Mucosa of stomach (tissue), 1 donor: ENCODE results near the gene PAF1.

Experiments used
- H3K27me3 ChIP-seq: one replicate; pipeline ENCODE4 v1.7.0; 2013; ENCODE audit warnings: mild to moderate bottlenecking, low read length; ENCODE audit not compliant: control insufficient read depth, insufficient read depth
- H3K36me3 ChIP-seq: one replicate; pipeline ENCODE4 v1.7.0; 2013; ENCODE audit warnings: low read length; ENCODE audit not compliant: control insufficient read depth, insufficient read depth
- H3K4me1 ChIP-seq: one replicate; pipeline ENCODE4 v1.7.0; 2013; ENCODE audit warnings: mild to moderate bottlenecking, low read length; ENCODE audit not compliant: control insufficient read depth, insufficient read depth
- H3K4me3 ChIP-seq: one replicate; pipeline ENCODE4 v1.7.0; 2013; ENCODE audit warnings: low read length
- H3K9ac ChIP-seq: one replicate; pipeline ENCODE4 v1.7.0; 2013; ENCODE audit warnings: mild to moderate bottlenecking, low read length, moderate library complexity
- H3K9me3 ChIP-seq: one replicate; pipeline ENCODE4 v1.7.0; 2013; ENCODE audit warnings: mild to moderate bottlenecking, low read length, moderate library complexity; ENCODE audit not compliant: control insufficient read depth
- donor health status: Pancreatic carcinoma.

The PAF1 gene

DNA sequence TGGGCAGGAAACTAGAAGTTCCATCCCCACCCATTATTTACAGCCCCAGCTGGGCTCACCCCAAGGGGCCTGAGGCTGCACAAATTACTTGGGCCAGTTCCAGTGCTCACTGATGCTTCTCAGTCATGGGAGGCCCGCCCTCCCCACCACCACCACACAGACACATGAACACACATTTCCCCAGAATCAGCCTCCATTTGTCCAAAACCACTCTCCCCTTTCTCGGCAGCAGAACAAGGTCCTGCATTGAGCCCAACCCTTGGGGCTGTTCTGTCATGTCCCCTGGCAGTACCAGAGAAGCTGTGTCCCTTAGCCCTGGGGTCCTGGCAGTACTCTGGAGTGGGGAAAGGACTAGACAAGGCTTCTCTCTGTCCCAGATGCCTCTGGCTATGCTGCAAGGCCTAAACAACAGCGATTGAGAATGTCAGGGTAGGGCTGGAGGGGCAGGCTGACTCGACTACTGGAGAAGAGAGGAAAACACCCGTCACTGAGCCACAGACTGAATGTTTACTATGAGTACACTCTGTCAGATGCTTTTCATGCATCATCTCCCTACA is 26.9 kb downstream of the PAF1 start:
- Histone ChIP-seq H3K4me1 (peaks cover 15% of the 10 kb centered on the region), H3K9ac (no peak overlapping the region), H3K27me3 (no peaks in the 10 kb centered on the region)

DNA sequence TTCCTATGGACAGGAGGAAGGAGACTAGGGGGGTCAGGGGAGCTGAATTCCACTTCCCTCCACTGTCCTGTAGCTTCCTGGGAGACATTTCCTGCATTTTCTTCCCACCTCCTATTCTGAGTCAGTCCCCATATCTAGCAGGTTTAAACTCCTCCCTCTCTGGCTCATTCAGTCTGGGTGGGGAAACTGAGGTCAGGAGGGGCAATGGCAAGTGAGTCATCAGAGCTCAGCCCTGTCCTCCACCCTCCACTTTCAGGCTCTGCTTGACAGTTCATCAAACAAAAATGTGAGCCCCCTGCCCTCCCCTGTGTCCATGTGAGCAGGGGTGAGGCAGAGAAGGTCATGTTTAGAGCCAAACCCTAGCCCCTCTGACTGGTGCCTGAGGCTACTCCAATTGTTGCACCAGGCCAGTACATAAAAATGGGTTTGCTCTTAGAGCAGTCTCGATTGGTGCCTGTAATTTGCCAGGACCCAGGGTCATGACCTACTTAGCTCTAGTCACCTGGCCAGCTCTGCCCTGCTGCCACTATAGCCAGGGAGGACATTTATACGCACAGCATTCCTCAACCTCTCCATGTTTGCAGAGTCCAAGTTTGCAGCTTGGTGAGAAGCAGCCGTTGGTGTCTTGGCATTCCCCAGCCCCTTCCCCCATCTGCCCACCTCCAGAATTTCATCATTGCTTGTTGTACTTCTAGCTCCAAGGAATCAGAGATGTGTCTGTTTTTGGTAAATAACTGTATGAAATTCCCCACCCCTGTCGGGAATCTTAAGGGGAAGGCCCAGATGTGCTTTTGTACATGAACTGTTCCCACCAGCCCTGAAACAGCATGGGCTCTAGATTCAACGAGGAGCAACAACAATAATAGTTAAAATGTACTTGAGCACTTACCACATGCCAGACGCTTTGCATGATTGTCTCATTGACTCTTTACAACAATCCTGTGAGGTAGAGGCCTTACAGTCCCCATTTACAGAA is 27.9 kb downstream of the PAF1 start:
- no peaks in the 10 kb centered on the region for H3K9me3 ChIP-seq
- no peak overlapping the region for H3K4me3 ChIP-seq
- H3K4me1 ChIP-seq: peaks cover 15% of the 10 kb centered on the region
- no peaks in the 10 kb centered on the region for H3K36me3 ChIP-seq
- no peak overlapping the region for H3K9ac ChIP-seq
- H3K27me3 ChIP-seq: no peaks in the 10 kb centered on the region

More for the DNA sequence above, 26.9 kb downstream of the PAF1 start:
- no peaks in the 10 kb centered on the region for H3K9me3 ChIP-seq
- H3K36me3 ChIP-seq: no peaks in the 10 kb centered on the region
- no peak overlapping the region for H3K4me3 ChIP-seq

DNA sequence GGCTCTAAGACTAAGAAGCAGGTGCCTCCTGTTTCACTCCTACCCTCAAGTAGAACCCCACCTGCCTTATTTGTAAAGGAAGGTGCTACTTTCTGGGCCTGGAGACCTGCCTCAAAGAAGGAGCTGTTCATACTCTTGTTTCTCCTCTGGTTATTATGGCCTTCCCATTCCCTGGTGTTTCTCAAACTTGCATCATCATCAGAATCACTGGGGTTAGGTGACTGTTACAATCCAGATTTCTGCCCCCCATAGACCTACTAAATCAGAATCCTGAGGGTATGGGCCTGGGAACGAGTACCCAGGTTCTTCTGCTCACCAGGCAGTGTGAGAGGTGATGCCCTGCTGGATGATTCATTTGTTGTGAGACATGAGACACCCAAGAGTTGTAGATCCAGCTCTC is 30.3 kb downstream of the PAF1 start:
- H3K4me1 ChIP-seq: peaks cover 15% of the 10 kb centered on the region
- H3K9ac ChIP-seq: no peak overlapping the region
- no peaks in the 10 kb centered on the region for H3K27me3 ChIP-seq
- no peaks in the 10 kb centered on the region for H3K9me3 ChIP-seq
- H3K4me3 ChIP-seq: no peak overlapping the region
- H3K36me3 ChIP-seq: peaks cover 21% of the 10 kb centered on the region

DNA sequence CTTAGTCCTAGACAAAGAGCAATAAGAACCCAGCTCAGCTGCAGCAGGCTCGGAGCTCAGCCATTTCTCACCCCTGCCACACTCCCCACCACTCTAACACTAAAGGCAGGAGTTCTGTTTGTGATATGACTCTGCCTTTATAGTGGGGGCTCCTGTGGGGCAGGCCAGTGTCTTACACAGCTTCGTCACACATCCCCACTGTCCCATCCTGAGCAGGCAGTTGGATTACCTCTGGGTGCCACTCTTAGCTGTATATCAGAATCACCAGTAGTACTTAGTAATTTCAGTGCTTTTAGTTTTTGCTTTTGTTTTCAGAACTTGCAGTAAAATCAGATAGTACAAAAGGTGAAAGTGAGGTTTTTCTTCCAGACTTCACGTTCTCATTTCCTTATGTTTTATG is 31.9 kb downstream of the PAF1 start:
- H3K27me3 ChIP-seq: no peaks in the 10 kb centered on the region
- peaks cover 25% of the 10 kb centered on the region for H3K36me3 ChIP-seq
- H3K4me3 ChIP-seq: no peak overlapping the region
- no peaks in the 10 kb centered on the region for H3K9me3 ChIP-seq
- H3K4me1 ChIP-seq: peaks cover 15% of the 10 kb centered on the region
- H3K9ac ChIP-seq: no peak overlapping the region

DNA sequence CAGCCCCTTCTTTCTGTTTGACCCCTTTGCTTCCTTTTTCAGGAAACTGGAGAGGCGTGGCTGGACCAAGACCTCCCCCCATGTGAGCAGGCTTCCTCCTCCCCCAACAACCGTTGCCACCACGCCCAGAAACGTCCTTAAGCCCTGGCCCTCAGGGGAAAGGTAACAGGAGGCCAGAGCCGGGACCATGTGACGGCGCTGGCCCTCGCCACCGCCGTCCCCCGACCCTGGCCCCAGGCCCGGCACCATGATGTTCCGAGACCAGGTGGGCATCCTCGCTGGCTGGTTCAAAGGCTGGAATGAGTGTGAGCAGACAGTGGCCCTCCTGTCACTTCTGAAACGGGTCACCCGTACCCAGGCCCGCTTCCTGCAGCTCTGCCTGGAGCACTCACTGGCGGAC is 34.3 kb downstream of the PAF1 start:
- H3K9ac ChIP-seq: no peak overlapping the region
- no peaks in the 10 kb centered on the region for H3K4me1 ChIP-seq
- H3K9me3 ChIP-seq: no peaks in the 10 kb centered on the region
- H3K4me3 ChIP-seq: no peak overlapping the region
- peaks cover 25% of the 10 kb centered on the region for H3K36me3 ChIP-seq
- no peaks in the 10 kb centered on the region for H3K27me3 ChIP-seq

DNA sequence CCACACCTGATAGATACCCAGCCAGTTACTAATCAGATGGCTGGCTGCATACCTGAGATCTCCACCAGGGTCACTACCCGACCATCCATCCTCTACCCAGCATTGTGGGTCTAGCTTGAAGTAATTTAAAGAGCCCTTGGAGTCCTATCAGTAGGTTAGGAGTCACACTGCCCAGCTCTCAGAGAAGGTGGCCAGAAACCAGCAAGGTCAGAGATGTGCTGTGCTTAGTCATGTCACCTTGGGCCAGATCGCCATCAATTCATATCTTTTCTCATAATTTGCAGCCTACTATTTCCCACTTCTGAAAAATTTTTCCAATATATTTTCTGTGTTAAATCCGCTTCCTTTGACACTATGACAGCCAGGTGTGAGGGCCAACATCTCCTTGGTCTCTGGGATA is 34.8 kb downstream of the PAF1 start:
- Histone ChIP-seq H3K36me3 (peaks cover 25% of the 10 kb centered on the region), H3K27me3 (no peaks in the 10 kb centered on the region), H3K9me3 (no peaks in the 10 kb centered on the region), H3K4me1 (no peaks in the 10 kb centered on the region), H3K9ac (no peak overlapping the region), H3K4me3 (no peak overlapping the region)

DNA sequence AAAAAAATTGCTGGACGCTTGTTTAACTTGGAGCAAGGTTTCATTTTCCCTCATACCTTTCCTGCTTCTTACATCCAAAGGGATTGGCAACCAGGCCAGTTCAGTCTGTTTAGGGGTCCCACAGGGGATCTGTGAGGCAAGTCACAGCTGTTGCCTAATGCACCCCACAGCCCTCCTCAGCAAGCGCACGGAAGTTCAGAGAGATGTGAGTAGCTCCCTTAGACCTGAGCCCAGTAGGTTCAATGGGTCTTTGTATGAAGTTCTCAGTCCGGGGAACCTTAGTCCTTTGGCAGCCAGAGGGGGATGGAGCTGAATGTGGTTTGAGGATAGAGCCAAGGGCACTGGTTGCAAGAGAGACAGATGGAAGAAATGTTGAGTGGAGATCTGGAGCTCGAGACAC is 35.7 kb downstream of the PAF1 start:
- Histone ChIP-seq H3K27me3 (no peaks in the 10 kb centered on the region), H3K9me3 (no peaks in the 10 kb centered on the region), H3K36me3 (peaks cover 25% of the 10 kb centered on the region), H3K4me1 (no peaks in the 10 kb centered on the region), H3K4me3 (no peak overlapping the region), H3K9ac (no peak overlapping the region)

DNA sequence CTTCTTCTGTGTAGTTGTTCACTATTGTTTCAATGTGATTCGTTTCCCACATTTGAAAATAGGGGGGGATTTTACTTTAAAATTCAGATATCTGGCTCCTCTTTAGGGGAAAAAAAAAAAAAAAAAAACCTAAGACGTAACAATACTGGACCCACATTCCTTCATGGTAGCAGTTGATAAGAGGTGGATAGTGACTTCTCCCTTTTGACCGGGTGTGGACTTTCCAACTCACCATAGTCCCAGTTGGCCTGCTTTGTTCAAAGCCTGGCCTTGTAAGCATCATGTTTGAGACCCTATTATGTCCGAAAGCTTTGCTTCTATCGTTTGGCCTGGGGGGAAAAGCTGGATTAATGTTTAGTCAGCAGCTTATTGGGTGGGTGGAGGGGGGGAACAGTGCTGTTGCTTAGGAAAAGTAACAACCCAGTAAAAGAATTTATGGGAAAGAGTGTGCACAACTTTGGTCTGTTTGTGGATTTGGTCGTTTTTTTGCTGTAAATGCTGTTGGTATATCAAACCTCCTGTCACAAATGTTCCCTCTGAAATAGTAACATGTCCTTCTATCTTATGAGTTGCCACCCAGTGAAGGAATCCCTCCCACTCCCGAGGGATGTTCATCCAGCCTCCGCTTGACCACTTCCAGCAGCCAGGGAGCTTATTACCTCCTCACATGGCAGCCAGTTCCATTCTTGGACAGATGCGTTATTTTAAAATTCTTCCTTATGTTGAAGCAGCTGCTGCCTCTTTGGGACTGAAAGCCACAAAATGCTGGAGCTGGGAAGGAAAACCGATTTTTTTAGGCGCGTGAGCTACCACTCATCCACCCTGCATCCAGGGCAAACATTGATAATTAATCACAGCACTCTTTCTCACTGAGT is 38.3 kb downstream of the PAF1 start:
- Histone ChIP-seq H3K36me3 (peaks cover 23% of the 10 kb centered on the region), H3K27me3 (no peaks in the 10 kb centered on the region), H3K9ac (no peak overlapping the region), H3K4me1 (no peaks in the 10 kb centered on the region), H3K4me3 (no peak overlapping the region), H3K9me3 (no peaks in the 10 kb centered on the region)

DNA sequence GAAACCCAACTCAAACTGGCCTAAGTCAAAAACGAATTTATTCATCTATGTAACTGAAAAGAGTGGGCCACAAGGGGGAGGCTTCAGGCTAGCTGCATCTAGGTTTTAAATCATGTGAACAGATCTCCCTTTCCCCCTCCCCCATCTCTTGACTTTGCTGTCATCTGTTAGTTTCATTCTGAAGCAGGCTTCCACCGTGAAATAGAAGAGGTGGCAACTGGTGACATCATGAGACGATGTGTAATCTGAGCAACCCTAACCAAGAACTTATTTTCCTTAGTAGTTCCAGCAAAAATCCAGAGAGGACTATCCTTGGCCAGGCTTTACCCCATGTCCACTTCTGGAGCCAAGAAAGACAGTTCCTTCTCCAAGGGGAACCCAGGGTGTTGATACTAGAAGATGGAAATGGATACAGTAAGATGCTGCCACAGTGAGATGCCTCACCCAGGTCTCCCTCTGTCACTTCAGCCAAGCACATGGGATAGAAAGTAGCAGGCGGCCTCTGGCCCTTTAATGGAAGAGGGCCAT is 39.3 kb downstream of the PAF1 start:
- H3K4me3 ChIP-seq: no peak overlapping the region
- H3K9me3 ChIP-seq: no peaks in the 10 kb centered on the region
- H3K9ac ChIP-seq: no peak overlapping the region
- peaks cover 13% of the 10 kb centered on the region for H3K36me3 ChIP-seq
- H3K4me1 ChIP-seq: no peaks in the 10 kb centered on the region
- H3K27me3 ChIP-seq: no peaks in the 10 kb centered on the region

DNA sequence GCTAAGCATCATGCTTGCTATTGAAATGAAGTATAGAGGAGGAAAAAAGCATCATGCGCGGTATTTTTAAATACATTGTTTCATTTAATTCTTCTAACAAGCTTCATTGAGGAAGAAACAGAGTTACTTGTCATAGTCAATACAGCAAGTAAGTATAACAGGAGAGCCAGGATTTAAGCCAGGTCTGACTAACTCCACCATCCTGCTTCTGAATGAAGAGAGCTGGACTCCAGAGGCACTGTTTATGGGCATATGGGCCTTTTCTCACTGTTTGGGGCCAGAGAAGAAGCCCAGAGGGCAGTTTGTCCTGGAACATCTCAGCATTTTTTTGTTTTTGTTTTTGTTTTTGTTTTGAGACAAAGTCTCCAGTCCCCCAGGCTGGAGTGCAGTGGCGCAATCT is 40.8 kb downstream of the PAF1 start:
- Histone ChIP-seq H3K36me3 (peaks cover 1% of the 10 kb centered on the region), H3K4me3 (no peak overlapping the region), H3K4me1 (no peaks in the 10 kb centered on the region), H3K27me3 (no peaks in the 10 kb centered on the region), H3K9ac (no peak overlapping the region), H3K9me3 (no peaks in the 10 kb centered on the region)

DNA sequence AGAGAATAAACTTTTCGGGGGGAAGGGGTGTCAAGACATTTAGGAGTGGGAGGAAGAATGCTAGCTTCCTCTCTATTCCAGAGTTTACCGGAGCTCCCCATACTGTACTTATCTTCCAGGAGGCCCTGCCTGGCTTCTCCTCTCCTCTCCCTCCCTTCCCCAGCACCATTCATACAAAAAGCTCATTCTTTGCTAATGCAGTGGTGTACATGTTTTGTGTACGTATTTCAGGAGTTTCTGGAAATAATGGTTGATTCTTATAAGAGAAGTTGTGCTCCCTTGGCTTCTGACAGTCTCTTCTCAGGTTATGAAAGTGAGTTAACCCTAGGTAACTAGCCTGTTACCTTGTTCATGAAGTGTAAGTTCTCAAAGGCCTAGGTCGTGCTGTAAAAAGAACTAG is 41.6 kb downstream of the PAF1 start:
- Histone ChIP-seq H3K36me3 (no peaks in the 10 kb centered on the region), H3K9ac (no peak overlapping the region), H3K9me3 (no peaks in the 10 kb centered on the region), H3K27me3 (no peaks in the 10 kb centered on the region), H3K4me3 (no peak overlapping the region), H3K4me1 (no peaks in the 10 kb centered on the region)
